GM13977 (cell line): ENCODE results near the gene RAB3GAP1.
"Not testable (repeated sequence)": the region's sequence is repeated elsewhere in the genome, so short reads cannot be mapped to it uniquely, and the experiment has no call there.

Experiments
- DNase-seq: peaks from one replicate; pipeline ENCODE4 v3.0.0; 2012; ENCODE audit warnings: low spot score
- in situ Hi-C: fragments of 300-500 bp; cut with MboI; formaldehyde crosslinking; loops from one replicate; pipeline ENCODE4 v1.12.0; 2022; ENCODE audit warnings: low sequenced_read_pairs, low pct_unique_long_range_greater_than_20kb, mixed read lengths, inconsistent platforms; ENCODE audit not compliant: unreplicated experiment
- TF ChIP-seq, protein P1 (sequence below): IDR thresholded peaks from 2 replicates; pipeline ENCODE4 v1.5.1; 2012; ENCODE audit warnings: mild to moderate bottlenecking, control low read depth; ENCODE audit not compliant: insufficient read depth; ENCODE audit errors: extremely low read depth, missing control alignments

The RAB3GAP1 gene

DNA sequence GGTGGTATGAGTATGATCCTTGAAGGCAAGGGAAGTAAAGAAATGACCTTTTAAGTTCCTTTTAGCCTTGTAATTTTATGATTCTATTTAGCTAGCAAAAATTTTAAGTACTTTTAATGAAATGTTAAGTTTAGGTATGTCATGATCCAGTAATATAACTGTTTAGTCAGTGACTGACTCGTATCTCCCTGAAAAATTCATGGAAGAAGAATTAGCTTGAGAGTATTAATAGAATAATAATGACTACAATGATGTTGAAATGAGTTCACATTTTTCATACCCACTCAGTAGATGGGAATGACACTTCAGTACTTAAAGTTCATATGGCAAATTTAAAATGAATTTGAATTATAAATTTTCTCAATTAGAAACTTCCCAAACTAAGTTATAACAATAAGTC, 14.6 kb downstream of the RAB3GAP1 start:
- TF ChIP-seq, protein P1, sequence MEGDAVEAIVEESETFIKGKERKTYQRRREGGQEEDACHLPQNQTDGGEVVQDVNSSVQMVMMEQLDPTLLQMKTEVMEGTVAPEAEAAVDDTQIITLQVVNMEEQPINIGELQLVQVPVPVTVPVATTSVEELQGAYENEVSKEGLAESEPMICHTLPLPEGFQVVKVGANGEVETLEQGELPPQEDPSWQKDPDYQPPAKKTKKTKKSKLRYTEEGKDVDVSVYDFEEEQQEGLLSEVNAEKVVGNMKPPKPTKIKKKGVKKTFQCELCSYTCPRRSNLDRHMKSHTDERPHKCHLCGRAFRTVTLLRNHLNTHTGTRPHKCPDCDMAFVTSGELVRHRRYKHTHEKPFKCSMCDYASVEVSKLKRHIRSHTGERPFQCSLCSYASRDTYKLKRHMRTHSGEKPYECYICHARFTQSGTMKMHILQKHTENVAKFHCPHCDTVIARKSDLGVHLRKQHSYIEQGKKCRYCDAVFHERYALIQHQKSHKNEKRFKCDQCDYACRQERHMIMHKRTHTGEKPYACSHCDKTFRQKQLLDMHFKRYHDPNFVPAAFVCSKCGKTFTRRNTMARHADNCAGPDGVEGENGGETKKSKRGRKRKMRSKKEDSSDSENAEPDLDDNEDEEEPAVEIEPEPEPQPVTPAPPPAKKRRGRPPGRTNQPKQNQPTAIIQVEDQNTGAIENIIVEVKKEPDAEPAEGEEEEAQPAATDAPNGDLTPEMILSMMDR, result no peak
- in situ Hi-C loops, result no loop called here
- no peak for DNase-seq

DNA sequence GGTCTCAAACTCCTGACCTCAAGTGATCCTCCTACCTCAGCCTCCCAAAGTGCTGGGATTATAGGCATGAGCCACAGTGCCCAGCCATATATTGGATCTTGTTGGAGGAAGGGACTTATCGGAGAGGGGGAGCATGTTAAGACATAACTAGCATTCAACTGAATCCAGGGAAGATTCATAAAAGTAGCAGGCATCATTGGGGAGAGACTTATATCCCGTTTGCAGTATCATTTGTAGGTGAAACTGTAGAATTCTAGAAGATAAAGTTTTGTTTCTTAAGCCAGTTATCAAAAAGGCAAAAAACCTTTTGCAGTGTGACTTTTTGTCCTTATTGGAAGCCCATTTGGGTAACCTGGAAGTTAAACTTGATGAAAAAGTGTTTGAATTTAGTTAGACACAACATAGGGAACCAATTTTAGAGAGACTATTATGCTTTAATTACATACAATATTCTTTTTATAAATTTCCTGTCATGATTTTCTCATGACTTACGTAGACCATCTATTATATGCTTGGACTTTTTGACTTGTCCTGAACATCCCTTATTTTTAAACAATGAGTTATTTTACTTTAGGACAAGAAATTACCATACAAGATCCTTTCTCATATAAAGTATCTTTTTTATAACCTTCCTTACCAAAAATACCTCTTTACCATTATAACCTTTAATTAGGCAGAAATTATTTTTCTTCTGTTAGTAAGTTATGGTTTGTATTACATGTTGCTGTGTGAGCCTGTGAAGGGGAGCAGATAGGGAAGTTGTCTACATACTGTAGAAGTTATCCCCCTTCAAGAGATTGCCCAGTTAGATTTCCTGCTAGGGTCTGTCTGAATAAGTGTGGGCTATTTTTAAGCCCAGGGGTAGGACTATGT, 20.3 kb downstream of the RAB3GAP1 start:
- TF ChIP-seq, protein P1, result no peak
- in situ Hi-C loops, result no loop called here
- DNase-seq, result no peak

DNA sequence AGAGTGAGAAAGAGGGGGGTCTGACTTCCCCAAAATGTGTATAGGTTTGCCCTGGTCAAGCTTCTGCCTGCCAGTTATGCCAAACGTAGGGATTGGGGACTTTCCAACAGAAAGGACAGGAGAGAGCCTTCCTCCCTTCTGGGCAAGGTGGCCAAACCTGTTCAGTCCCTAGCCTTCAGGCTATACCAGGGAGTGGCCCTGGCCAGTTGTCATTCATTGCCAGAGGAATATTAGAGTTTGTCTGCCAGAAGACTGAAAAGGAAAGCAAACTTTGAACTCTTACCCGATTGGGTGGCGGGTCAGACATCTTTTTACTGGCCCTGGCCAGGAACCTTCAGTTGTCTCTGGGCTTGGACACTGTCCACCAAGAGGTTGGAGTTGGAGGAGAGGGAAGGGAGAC, 22.1 kb downstream of the RAB3GAP1 start:
- in situ Hi-C loops, result no loop called here
- TF ChIP-seq, protein P1, result no peak
- DNase-seq, result no peak

DNA sequence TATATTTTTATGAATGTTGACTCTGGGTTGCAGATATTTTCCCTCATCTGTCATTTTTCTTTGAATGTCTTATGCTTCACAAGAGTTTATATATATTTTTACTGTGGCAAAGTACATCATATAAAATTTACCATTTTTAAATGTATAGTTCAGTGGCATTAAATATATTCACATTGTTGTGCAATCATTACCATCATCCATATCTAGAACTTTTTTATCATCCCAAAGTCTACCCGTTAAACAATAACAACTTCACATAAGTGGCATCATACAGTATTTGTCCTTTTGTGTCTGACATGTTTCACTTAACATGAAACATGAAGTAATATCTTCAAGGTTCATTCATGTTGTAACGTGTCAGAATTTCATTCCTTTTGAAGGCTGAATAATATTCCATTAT, 24.5 kb downstream of the RAB3GAP1 start:
- TF ChIP-seq, protein P1, result no peak
- in situ Hi-C loops, result no loop called here
- no peak for DNase-seq

- TF ChIP-seq, protein P1, result no peak
- no peak for DNase-seq
- in situ Hi-C loops, result no loop called here
Measured at GRCh38 chr2:135078417-135078816, 26.3 kb downstream of the RAB3GAP1 start.

GRCh38 chr2:135086222-135086621, 34.1 kb downstream of the RAB3GAP1 start:
- TF ChIP-seq, protein P1, result no peak
- DNase-seq, result no peak
- in situ Hi-C loops, result no loop called here

GRCh38 chr2:135089597-135089996, 37.5 kb downstream of the RAB3GAP1 start:
- in situ Hi-C loops, DNase-seq: not testable (repeated sequence)
